Naive thymus-derived CD4-positive, alpha-beta T cell (primary cell): Measurements from ENCODE around the gene TRUB1. TPM values are rescaled to one million over a fixed set of nuclear protein-coding genes. Genes with fewer than 3 reads are reported as not detected.

Experiments
- ATAC-seq: fragments of 150-1000 bp; cut with Tn5 transposase; 2 replicates; pipeline ENCODE4 v1.10.0; 2021; ENCODE audit warnings: mild to moderate bottlenecking, moderate library complexity
- CTCF ChIA-PET: fragments of 350-600 bp; sonication (Branson Sonifier 250); formaldehyde crosslinking; loops from one replicate; lab custom pipeline; 2021; ENCODE audit warnings: antibody characterized with exemption; lab: Charles Lee
- POLR2A ChIA-PET: fragments of 350-600 bp; sonication (Branson Sonifier 250); formaldehyde crosslinking; loops from one replicate; lab custom pipeline; 2021; ENCODE audit warnings: antibody characterized with exemption, inconsistent platforms; lab: Charles Lee
- DNase-seq, 9 donors: peaks; one replicate each; pipeline versions ENCODE4 v3.0.0 to v3.0.0-alpha.2; 2020 to 2022; ENCODE audit warnings: mixed read lengths in 1 of 9
- H3K27ac ChIP-seq: one replicate; pipeline ENCODE4 v1.7.0; 2013; ENCODE audit warnings: mild to moderate bottlenecking, low read depth, low read length, moderate library complexity
- H3K27me3 ChIP-seq, 2 donors: one replicate each; pipeline ENCODE4 v1.7.0; 2013; ENCODE audit warnings: low read length in 2 of 2, mild to moderate bottlenecking in 2 of 2, moderate library complexity in 2 of 2; ENCODE audit not compliant: control insufficient read depth in 2 of 2, insufficient read depth in 2 of 2
- H3K36me3 ChIP-seq, 3 experiments: 1 replicate in 2 of 3; 2 replicates in 1 of 3; pipeline ENCODE4 v1.7.0; 2013; ENCODE audit warnings: low read length in 3 of 3, mild to moderate bottlenecking in 3 of 3, moderate library complexity in 1 of 3; ENCODE audit not compliant: insufficient read depth in 3 of 3, control insufficient read depth in 2 of 3
- H3K4me1 ChIP-seq, 2 donors: one replicate each; pipeline ENCODE4 v1.7.0; 2013; ENCODE audit warnings: low read length in 2 of 2, mild to moderate bottlenecking in 2 of 2, moderate library complexity in 1 of 2; ENCODE audit not compliant: control insufficient read depth in 2 of 2, insufficient read depth in 2 of 2
- H3K4me3 ChIP-seq: 2 replicates; pipeline ENCODE4 v1.7.0; 2013; ENCODE audit warnings: mild to moderate bottlenecking, low read length
- H3K9me3 ChIP-seq, 3 experiments: 1 replicate in 2 of 3; 2 replicates in 1 of 3; pipeline ENCODE4 v1.7.0; 2013; ENCODE audit warnings: low read length in 3 of 3; ENCODE audit not compliant: control insufficient read depth in 2 of 3
- H3K27ac Mint-ChIP-seq, 9 donors: one replicate each; pipeline ENCODE4 v1.8.0; 2020 to 2022; ENCODE audit warnings: mixed read lengths in 9 of 9, mild to moderate bottlenecking in 8 of 9, moderate library complexity in 5 of 9, inconsistent platforms in 2 of 9
- H3K27me3 Mint-ChIP-seq, 5 donors: one replicate each; pipeline ENCODE4 v1.8.0; 2021 to 2022; ENCODE audit warnings: mixed read lengths in 5 of 5, mild to moderate bottlenecking in 1 of 5
- H3K36me3 Mint-ChIP-seq, 5 donors: one replicate each; pipeline ENCODE4 v1.8.0; 2020 to 2022; ENCODE audit warnings: mixed read lengths in 5 of 5, mild to moderate bottlenecking in 3 of 5, inconsistent platforms in 1 of 5
- H3K4me1 Mint-ChIP-seq, 7 donors: one replicate each; pipeline ENCODE4 v1.8.0; 2020 to 2022; ENCODE audit warnings: mixed read lengths in 7 of 7, mild to moderate bottlenecking in 3 of 7, inconsistent platforms in 1 of 7
- H3K4me3 Mint-ChIP-seq, 10 donors: one replicate each; pipeline ENCODE4 v1.8.0; 2020 to 2022; ENCODE audit warnings: mild to moderate bottlenecking in 10 of 10, mixed read lengths in 10 of 10, moderate library complexity in 6 of 10, inconsistent platforms in 2 of 10
- H3K9me3 Mint-ChIP-seq, 11 donors: one replicate each; pipeline ENCODE4 v1.8.0; 2020 to 2022; ENCODE audit warnings: mixed read lengths in 11 of 11, mild to moderate bottlenecking in 4 of 11, inconsistent platforms in 1 of 11, moderate library complexity in 1 of 11
- intact Hi-C, 2 donors: fragments of 100-400 bp; cut with micrococcal nuclease; formaldehyde crosslinking; loops; one replicate each; pipeline ENCODE4 v1.15.1; 2023
- polyA plus RNA-seq, 2 donors: library from polyadenylated mRNA; unstranded; fragments of 300-500 nt; fragmentation: Illumina TruSeq; gene quantifications; one replicate each; pipeline ENCODE4 v1.2.3, GENCODE V29; 2021
- total RNA-seq, 6 experiments: library from RNA in 5 of 6; stranded (reverse) in 5 of 6; gene quantifications; 1 replicate in 5 of 6; 2 replicates in 1 of 6; pipeline ENCODE4 v1.2.3 and lab custom pipeline; 2021 to 2026

TRUB1 gene
- total and polyA plus RNA-seq, 7 experiments from 2014 or later, result 6.8 to 14.6 (median 11.2) TPM

- Histone ChIP-seq H3K4me1 (peaks cover 12 to 23% of the 10 kb centered on the region in 2 donors), H3K4me3 (peak overlapping the region; percentile 87), H3K36me3 (peaks cover 0 to 25% (median under 1%) of the 10 kb centered on the region in 3 experiments), H3K27me3 (no peaks in the 10 kb centered on the region), H3K27ac (peak overlapping the region; percentile 79), H3K9me3 (no peaks in the 10 kb centered on the region)
- Mint-ChIP-seq H3K27me3 (no peaks in the 10 kb centered on the region), H3K4me3 (peak overlapping the region; percentile 94 to 99 (median 96)), H3K9me3 (no peaks in the 10 kb centered on the region), H3K4me1 (peaks cover 21 to 47% (median 31%) of the 10 kb centered on the region in 7 donors), H3K27ac (peak overlapping the region; percentile 95 to 98 (median 96)), H3K36me3 (peaks cover 2 to 15% (median 9%) of the 10 kb centered on the region in 5 donors)
- DNase-seq (no peak), ATAC-seq (no peak)
- CTCF ChIA-PET, result no interaction called here
- intact Hi-C loops, result loop anchor here (1.0 to 10.0 kb wide), 12 partner anchors 62 to 1260 kb away; partner anchors contain the start of genes CCDC186 (in 2 of the 2), DCLRE1A (in 2 of the 2), FHIP2A (in 2 of the 2) and NHLRC2 (in 2 of the 2)
- POLR2A ChIA-PET, result no interaction called here
Observed at GRCh38 chr10:114938856-114939193, 830 bp downstream of the TRUB1 start.

GRCh38 chr10:114940735-114941134 lies 2.7 kb downstream of the TRUB1 start:
- peaks cover 21 to 57% (median 38%) of the 10 kb centered on the region in 7 donors for H3K4me1 Mint-ChIP-seq
- H3K4me3 Mint-ChIP-seq, result peak overlapping the region in 5 of 10 donors; percentile 14 to 96 (median 62)
- H3K36me3 ChIP-seq, result peaks cover 3 to 36% (median 6%) of the 10 kb centered on the region in 3 experiments
- peaks cover 8 to 27% (median 20%) of the 10 kb centered on the region in 5 donors for H3K36me3 Mint-ChIP-seq
- intact Hi-C loops, result no loop called here
- no peak overlapping the region for H3K27ac ChIP-seq
- no peaks in the 10 kb centered on the region for H3K9me3 ChIP-seq
- peaks cover 12 to 23% of the 10 kb centered on the region in 2 donors for H3K4me1 ChIP-seq
- POLR2A ChIA-PET, result no interaction called here
- H3K27ac Mint-ChIP-seq, result no peak overlapping the region
- no peaks in the 10 kb centered on the region for H3K27me3 ChIP-seq
- CTCF ChIA-PET, result no interaction called here
- no peaks in the 10 kb centered on the region for H3K9me3 Mint-ChIP-seq
- no peaks in the 10 kb centered on the region for H3K27me3 Mint-ChIP-seq
- ATAC-seq (no peak), DNase-seq (no peak)
- no peak overlapping the region for H3K4me3 ChIP-seq

- intact Hi-C loops, result no loop called here
- H3K27ac ChIP-seq, result no peak overlapping the region
- no peaks in the 10 kb centered on the region for H3K9me3 Mint-ChIP-seq
- H3K4me3 ChIP-seq, result no peak overlapping the region
- peaks cover 3 to 42% (median 6%) of the 10 kb centered on the region in 3 experiments for H3K36me3 ChIP-seq
- H3K27me3 Mint-ChIP-seq, result no peaks in the 10 kb centered on the region
- ChIA-PET POLR2A (no interaction called here), CTCF (no interaction called here)
- H3K36me3 Mint-ChIP-seq, result peaks cover 8 to 41% (median 29%) of the 10 kb centered on the region in 5 donors
- no peak overlapping the region for H3K4me3 Mint-ChIP-seq
- no peak for ATAC-seq
- H3K4me1 Mint-ChIP-seq, result peaks cover 23 to 60% (median 45%) of the 10 kb centered on the region in 7 donors
- DNase-seq, result no peak
- H3K4me1 ChIP-seq, result peaks cover 12 to 23% of the 10 kb centered on the region in 2 donors
- no peaks in the 10 kb centered on the region for H3K9me3 ChIP-seq
- no peaks in the 10 kb centered on the region for H3K27me3 ChIP-seq
- H3K27ac Mint-ChIP-seq, result no peak overlapping the region
Observed at GRCh38 chr10:114943000-114943399, 5.0 kb downstream of the TRUB1 start.

GRCh38 chr10:114953047-114953446 lies 15.1 kb downstream of the TRUB1 start:
- H3K4me3 ChIP-seq, result no peak overlapping the region
- H3K27ac ChIP-seq, result no peak overlapping the region
- peaks cover 0 to 4% (median 4%) of the 10 kb centered on the region in 3 experiments for H3K36me3 ChIP-seq
- no peaks in the 10 kb centered on the region for H3K9me3 ChIP-seq
- intact Hi-C loops, result no loop called here
- no peaks in the 10 kb centered on the region for H3K9me3 Mint-ChIP-seq
- ChIA-PET CTCF (no interaction called here), POLR2A (no interaction called here)
- H3K27me3 Mint-ChIP-seq, result no peaks in the 10 kb centered on the region
- H3K4me1 ChIP-seq, result no peaks in the 10 kb centered on the region
- peaks cover 20 to 62% (median 45%) of the 10 kb centered on the region in 7 donors for H3K4me1 Mint-ChIP-seq
- no peak overlapping the region for H3K27ac Mint-ChIP-seq
- no peaks in the 10 kb centered on the region for H3K27me3 ChIP-seq
- no peak for DNase-seq
- peaks cover 8 to 66% (median 41%) of the 10 kb centered on the region in 5 donors for H3K36me3 Mint-ChIP-seq
- no peak overlapping the region for H3K4me3 Mint-ChIP-seq
- ATAC-seq, result no peak

GRCh38 chr10:114955984-114956383 lies 18.0 kb downstream of the TRUB1 start:
- Histone ChIP-seq H3K36me3 (peaks cover 0 to 4% (median 4%) of the 10 kb centered on the region in 3 experiments), H3K27me3 (no peaks in the 10 kb centered on the region), H3K4me3 (no peak overlapping the region), H3K27ac (no peak overlapping the region), H3K9me3 (no peaks in the 10 kb centered on the region), H3K4me1 (no peaks in the 10 kb centered on the region)
- no peak for DNase-seq
- ChIA-PET CTCF (no interaction called here), POLR2A (no interaction called here)
- no peak for ATAC-seq
- Mint-ChIP-seq H3K27me3 (no peaks in the 10 kb centered on the region), H3K9me3 (no peaks in the 10 kb centered on the region), H3K27ac (no peak overlapping the region), H3K36me3 (peaks cover 16 to 57% (median 40%) of the 10 kb centered on the region in 5 donors), H3K4me1 (peaks cover 11 to 46% (median 27%) of the 10 kb centered on the region in 7 donors), H3K4me3 (no peak overlapping the region)
- intact Hi-C loops, result no loop called here

- Histone ChIP-seq H3K36me3 (peaks cover 0 to 3% (median 3%) of the 10 kb centered on the region in 3 experiments), H3K4me1 (no peaks in the 10 kb centered on the region), H3K4me3 (no peak overlapping the region), H3K9me3 (no peaks in the 10 kb centered on the region), H3K27me3 (no peaks in the 10 kb centered on the region), H3K27ac (no peak overlapping the region)
- no peak overlapping the region for H3K4me3 Mint-ChIP-seq
- POLR2A ChIA-PET, result no interaction called here
- H3K27me3 Mint-ChIP-seq, result no peaks in the 10 kb centered on the region
- CTCF ChIA-PET, result no interaction called here
- intact Hi-C loops, result no loop called here
- DNase-seq, result no peak
- no peaks in the 10 kb centered on the region for H3K9me3 Mint-ChIP-seq
- H3K27ac Mint-ChIP-seq, result peak overlapping the region in 3 of 9 donors; percentile 1 to 43 (median 2)
- no peak for ATAC-seq
- peaks cover 11 to 50% (median 32%) of the 10 kb centered on the region in 7 donors for H3K4me1 Mint-ChIP-seq
- peaks cover 21 to 60% (median 44%) of the 10 kb centered on the region in 5 donors for H3K36me3 Mint-ChIP-seq
Observed at GRCh38 chr10:114956466-114956865, 18.5 kb downstream of the TRUB1 start.

- Histone ChIP-seq H3K4me1 (no peaks in the 10 kb centered on the region), H3K27ac (no peak overlapping the region), H3K36me3 (no peaks in the 10 kb centered on the region), H3K9me3 (no peaks in the 10 kb centered on the region), H3K4me3 (no peak overlapping the region), H3K27me3 (no peaks in the 10 kb centered on the region)
- no peaks in the 10 kb centered on the region for H3K9me3 Mint-ChIP-seq
- H3K36me3 Mint-ChIP-seq, result peaks cover 22 to 57% (median 45%) of the 10 kb centered on the region in 5 donors
- no peak overlapping the region for H3K27ac Mint-ChIP-seq
- ChIA-PET POLR2A (no interaction called here), CTCF (no interaction called here)
- intact Hi-C loops, result no loop called here
- DNase-seq, result no peak
- H3K4me1 Mint-ChIP-seq, result peaks cover 11 to 48% (median 31%) of the 10 kb centered on the region in 7 donors
- H3K27me3 Mint-ChIP-seq, result no peaks in the 10 kb centered on the region
- no peak for ATAC-seq
- H3K4me3 Mint-ChIP-seq, result no peak overlapping the region
Observed at GRCh38 chr10:114957122-114957521, 19.1 kb downstream of the TRUB1 start.
